Measurements from ENCODE around the gene LHFPL2.
A peak's percentile ranks its signal among the peaks of the same experiment; 100 is the strongest.

Gene LHFPL2

GRCh38 chr5:78509145-78509865 lies 139.3 kb downstream of the LHFPL2 start:
- H3K4me1 ChIP-seq (ENCODE audit: control insufficient read depth, insufficient read depth, low read length, poor library complexity, severe bottlenecking), result peaks cover 60% of the 10 kb centered on the region
- H3K9me3 ChIP-seq (ENCODE audit: control insufficient read depth, low read length), result no peaks in the 10 kb centered on the region
- H3K27ac ChIP-seq (ENCODE audit: low read depth, low read length, severe bottlenecking), result peak overlapping the region; percentile 83
- WGBS, 2 experiments (ENCODE audit: insufficient coverage in 2 of 2), result 87 to 92% methylated on average over 11 to 12 of the region's 18 CpGs
- peaks cover 13% of the 10 kb centered on the region for H3K36me3 ChIP-seq (ENCODE audit: control insufficient read depth, insufficient read depth, low read length)
- no peak overlapping the region for H3K4me3 ChIP-seq (ENCODE audit: extremely low read depth, insufficient read depth, low read length, poor library complexity, severe bottlenecking)

- 11 to 43% methylated on average over 1 of the region's 3 CpGs for WGBS, 2 experiments (ENCODE audit: insufficient coverage in 2 of 2)
- no peak overlapping the region for H3K4me3 ChIP-seq (ENCODE audit: extremely low read depth, insufficient read depth, low read length, poor library complexity, severe bottlenecking)
- peaks cover 4% of the 10 kb centered on the region for H3K36me3 ChIP-seq (ENCODE audit: control insufficient read depth, insufficient read depth, low read length)
- peak overlapping the region; percentile 83 for H3K27ac ChIP-seq (ENCODE audit: low read depth, low read length, severe bottlenecking)
- no peaks in the 10 kb centered on the region for H3K9me3 ChIP-seq (ENCODE audit: control insufficient read depth, low read length)
- H3K4me1 ChIP-seq (ENCODE audit: control insufficient read depth, insufficient read depth, low read length, poor library complexity, severe bottlenecking), result peaks cover 62% of the 10 kb centered on the region
Observed at GRCh38 chr5:78508186-78508765, 140.3 kb downstream of the LHFPL2 start.

- peaks cover 63% of the 10 kb centered on the region for H3K4me1 ChIP-seq (ENCODE audit: control insufficient read depth, insufficient read depth, low read length, poor library complexity, severe bottlenecking)
- WGBS, 2 experiments (ENCODE audit: insufficient coverage in 2 of 2), result 90 to 100% methylated on average over 1 of the region's 2 CpGs
- no peaks in the 10 kb centered on the region for H3K9me3 ChIP-seq (ENCODE audit: control insufficient read depth, low read length)
- peak overlapping the region; percentile 83 for H3K27ac ChIP-seq (ENCODE audit: low read depth, low read length, severe bottlenecking)
- H3K36me3 ChIP-seq (ENCODE audit: control insufficient read depth, insufficient read depth, low read length), result peaks cover 2% of the 10 kb centered on the region
- no peak overlapping the region for H3K4me3 ChIP-seq (ENCODE audit: extremely low read depth, insufficient read depth, low read length, poor library complexity, severe bottlenecking)
Observed at GRCh38 chr5:78507531-78507930, 141.0 kb downstream of the LHFPL2 start.

GRCh38 chr5:78506261-78507024 lies 142.1 kb downstream of the LHFPL2 start:
- H3K4me3 ChIP-seq (ENCODE audit: extremely low read depth, insufficient read depth, low read length, poor library complexity, severe bottlenecking), result no peak overlapping the region
- H3K36me3 ChIP-seq (ENCODE audit: control insufficient read depth, insufficient read depth, low read length), result peaks cover 2% of the 10 kb centered on the region
- H3K27ac ChIP-seq (ENCODE audit: low read depth, low read length, severe bottlenecking), result no peak overlapping the region
- WGBS, 2 experiments (ENCODE audit: insufficient coverage in 2 of 2), result 88% methylated on average over 1 of the region's 2 CpGs; no CpG with 5 or more reads in 1 of the 2 experiments
- H3K9me3 ChIP-seq (ENCODE audit: control insufficient read depth, low read length), result no peaks in the 10 kb centered on the region
- peaks cover 68% of the 10 kb centered on the region for H3K4me1 ChIP-seq (ENCODE audit: control insufficient read depth, insufficient read depth, low read length, poor library complexity, severe bottlenecking)

GRCh38 chr5:78505860-78506259 lies 142.7 kb downstream of the LHFPL2 start:
- H3K4me1 ChIP-seq (ENCODE audit: control insufficient read depth, insufficient read depth, low read length, poor library complexity, severe bottlenecking), result peaks cover 63% of the 10 kb centered on the region
- H3K36me3 ChIP-seq (ENCODE audit: control insufficient read depth, insufficient read depth, low read length), result peaks cover 8% of the 10 kb centered on the region
- no peaks in the 10 kb centered on the region for H3K9me3 ChIP-seq (ENCODE audit: control insufficient read depth, low read length)
- H3K27ac ChIP-seq (ENCODE audit: low read depth, low read length, severe bottlenecking), result no peak overlapping the region
- 81 to 96% methylated on average over 2 of the region's 2 CpGs for WGBS, 2 experiments (ENCODE audit: insufficient coverage in 2 of 2)
- no peak overlapping the region for H3K4me3 ChIP-seq (ENCODE audit: extremely low read depth, insufficient read depth, low read length, poor library complexity, severe bottlenecking)

- H3K4me3 ChIP-seq (ENCODE audit: extremely low read depth, insufficient read depth, low read length, poor library complexity, severe bottlenecking), result no peak overlapping the region
- peaks cover 10% of the 10 kb centered on the region for H3K36me3 ChIP-seq (ENCODE audit: control insufficient read depth, insufficient read depth, low read length)
- 89 to 90% methylated on average over 7 to 8 of the region's 10 CpGs for WGBS, 2 experiments (ENCODE audit: insufficient coverage in 2 of 2)
- H3K4me1 ChIP-seq (ENCODE audit: control insufficient read depth, insufficient read depth, low read length, poor library complexity, severe bottlenecking), result peaks cover 55% of the 10 kb centered on the region
- no peaks in the 10 kb centered on the region for H3K9me3 ChIP-seq (ENCODE audit: control insufficient read depth, low read length)
- H3K27ac ChIP-seq (ENCODE audit: low read depth, low read length, severe bottlenecking), result peak overlapping the region; percentile 67
Observed at GRCh38 chr5:78504704-78505677, 143.6 kb downstream of the LHFPL2 start.

GRCh38 chr5:78503958-78504653 lies 144.5 kb downstream of the LHFPL2 start:
- no peaks in the 10 kb centered on the region for H3K9me3 ChIP-seq (ENCODE audit: control insufficient read depth, low read length)
- peaks cover 46% of the 10 kb centered on the region for H3K4me1 ChIP-seq (ENCODE audit: control insufficient read depth, insufficient read depth, low read length, poor library complexity, severe bottlenecking)
- 96 to 97% methylated on average over 3 to 4 of the region's 4 CpGs for WGBS, 2 experiments (ENCODE audit: insufficient coverage in 2 of 2)
- H3K4me3 ChIP-seq (ENCODE audit: extremely low read depth, insufficient read depth, low read length, poor library complexity, severe bottlenecking), result no peak overlapping the region
- H3K27ac ChIP-seq (ENCODE audit: low read depth, low read length, severe bottlenecking), result no peak overlapping the region
- peaks cover 10% of the 10 kb centered on the region for H3K36me3 ChIP-seq (ENCODE audit: control insufficient read depth, insufficient read depth, low read length)

GRCh38 chr5:78501411-78502352 lies 146.9 kb downstream of the LHFPL2 start:
- Histone ChIP-seq H3K4me1 (ENCODE audit: control insufficient read depth, insufficient read depth, low read length, poor library complexity, severe bottlenecking) (peaks cover 35% of the 10 kb centered on the region), H3K27ac (ENCODE audit: low read depth, low read length, severe bottlenecking) (peak overlapping the region; percentile 18), H3K36me3 (ENCODE audit: control insufficient read depth, insufficient read depth, low read length) (peaks cover 10% of the 10 kb centered on the region), H3K4me3 (ENCODE audit: extremely low read depth, insufficient read depth, low read length, poor library complexity, severe bottlenecking) (no peak overlapping the region), H3K9me3 (ENCODE audit: control insufficient read depth, low read length) (no peaks in the 10 kb centered on the region)
- 90 to 98% methylated on average over 5 to 7 of the region's 9 CpGs for WGBS, 2 experiments (ENCODE audit: insufficient coverage in 2 of 2)

GRCh38 chr5:78500871-78501270 lies 147.7 kb downstream of the LHFPL2 start:
- WGBS, 2 experiments (ENCODE audit: insufficient coverage in 2 of 2), result 97 to 98% methylated on average over 4 of the region's 5 CpGs
- peaks cover 7% of the 10 kb centered on the region for H3K36me3 ChIP-seq (ENCODE audit: control insufficient read depth, insufficient read depth, low read length)
- H3K4me1 ChIP-seq (ENCODE audit: control insufficient read depth, insufficient read depth, low read length, poor library complexity, severe bottlenecking), result peaks cover 41% of the 10 kb centered on the region
- no peaks in the 10 kb centered on the region for H3K9me3 ChIP-seq (ENCODE audit: control insufficient read depth, low read length)
- no peak overlapping the region for H3K27ac ChIP-seq (ENCODE audit: low read depth, low read length, severe bottlenecking)
- H3K4me3 ChIP-seq (ENCODE audit: extremely low read depth, insufficient read depth, low read length, poor library complexity, severe bottlenecking), result no peak overlapping the region

Measured in mesodermal cell (in vitro differentiated cells).